SK-N-SH (cell line): ENCODE data around the gene KCND3. TPM values are rescaled to one million over a fixed set of nuclear protein-coding genes. Genes with fewer than 3 reads are reported as not detected.
A peak's percentile ranks its signal among the peaks of the same experiment; 100 is the strongest.

Source experiments
- CTCF ChIA-PET: fragments of 300-600, 350-600 bp; formaldehyde crosslinking; extraction: SDS; loops from one replicate; lab custom pipeline; 2021; lab: Yijun Ruan, JAX
- POLR2A ChIA-PET: fragments of 350-600 bp; sonication (Branson Sonifier 250); formaldehyde crosslinking; extraction: SDS; loops from one replicate; lab custom pipeline; 2020; ENCODE audit warnings: antibody characterized with exemption, inconsistent platforms; lab: Yijun Ruan, JAX
- DNase-seq: peaks from one replicate; pipeline ENCODE4 v3.0.0; 2012
- H2AFZ ChIP-seq: fragments of 200-600 bp; sonication (generic); 2 replicates; pipeline ENCODE4 v1.8.1; 2016; ENCODE audit warnings: antibody characterized with exemption, mild to moderate bottlenecking, low read depth
- H3F3A ChIP-seq: fragments of 200-600 bp; sonication (generic); replicated peaks from 2 replicates; pipeline ENCODE3; 2016; ENCODE audit warnings: antibody characterized with exemption, mild to moderate bottlenecking; ENCODE audit not compliant: insufficient read depth
- H3K27ac ChIP-seq, 2 experiments: fragments of 200-500 bp in 1 of 2; fragments of 200-600 bp in 1 of 2; sonication (Bioruptor generic) in 1 of 2; sonication (generic), shearing (Covaris generic) in 1 of 2; 2 replicates each; pipeline versions ENCODE4 v1.5.1 to v1.6.1; 2014 to 2016; ENCODE audit warnings: low read depth in 2 of 2, inconsistent platforms in 1 of 2, low read length in 1 of 2, mild to moderate bottlenecking in 1 of 2, mixed read lengths in 1 of 2
- H3K27me3 ChIP-seq: fragments of 200-600 bp; sonication (generic), shearing (Covaris generic); 2 replicates; pipeline ENCODE4 v1.6.1; 2016; ENCODE audit warnings: mixed run types; ENCODE audit not compliant: insufficient read depth
- H3K36me3 ChIP-seq, 2 experiments: fragments of 200-500 bp in 1 of 2; fragments of 200-600 bp in 1 of 2; sonication (Bioruptor generic) in 1 of 2; sonication (generic) in 1 of 2; replicated peaks in 1 of 2; 2 replicates each; pipeline versions ENCODE3 to v1.5.1; 2014 to 2016; ENCODE audit warnings: low read length in 1 of 2, mild to moderate bottlenecking in 1 of 2; ENCODE audit not compliant: insufficient read depth in 2 of 2, control insufficient read depth in 1 of 2
- H3K4me1 ChIP-seq, 2 experiments: fragments of 200-500 bp in 1 of 2; fragments of 200-600 bp in 1 of 2; sonication (Bioruptor generic) in 1 of 2; sonication (generic), shearing (Covaris generic) in 1 of 2; 2 replicates each; pipeline versions ENCODE4 v1.5.1 to v1.6.1; 2014 to 2016; ENCODE audit warnings: low read depth in 1 of 2, low read length in 1 of 2, mixed run types in 1 of 2; ENCODE audit not compliant: insufficient read depth in 2 of 2, control insufficient read depth in 1 of 2
- H3K4me2 ChIP-seq: fragments of 200-600 bp; sonication (generic), shearing (Covaris generic); 2 replicates; pipeline ENCODE4 v1.6.1; 2017; ENCODE audit warnings: mixed run types
- H3K4me3 ChIP-seq, 2 experiments: fragments of 200-500 bp in 1 of 2; fragments of 200-600 bp in 1 of 2; sonication (Bioruptor generic) in 1 of 2; sonication (generic), shearing (Covaris generic) in 1 of 2; 2 replicates each; pipeline versions ENCODE4 v1.5.1 to v1.8.1; 2014 to 2016; ENCODE audit warnings: low read depth in 2 of 2, inconsistent platforms in 1 of 2, low read length in 1 of 2, mild to moderate bottlenecking in 1 of 2, mixed read lengths in 1 of 2, moderate library complexity in 1 of 2
- H3K79me2 ChIP-seq: fragments of 200-600 bp; sonication (generic); 2 replicates; pipeline ENCODE4 v1.8.1; 2017; ENCODE audit warnings: mild to moderate bottlenecking; ENCODE audit not compliant: insufficient read depth
- H3K9ac ChIP-seq: fragments of 200-600 bp; sonication (generic); 2 replicates; pipeline ENCODE4 v1.6.1; 2017; ENCODE audit warnings: mixed run types
- H3K9me2 ChIP-seq: fragments of 200-600 bp; sonication (generic); 2 replicates; pipeline ENCODE4 v1.6.1; 2017; ENCODE audit warnings: mixed run types
- H3K9me3 ChIP-seq: fragments of 200-600 bp; sonication (generic); 2 replicates; pipeline ENCODE4 v1.6.1; 2017; ENCODE audit warnings: mixed run types, mild to moderate bottlenecking, moderate library complexity
- H4K20me1 ChIP-seq: fragments of 200-600 bp; sonication (generic); 2 replicates; pipeline ENCODE4 v1.6.1; 2017; ENCODE audit warnings: mild to moderate bottlenecking, mixed run types; ENCODE audit not compliant: insufficient read depth
- CTCF ChIP-seq: fragments of 200-600 bp; sonication (generic); IDR thresholded peaks from 2 replicates; pipeline ENCODE4 v1.6.1; 2017; ENCODE audit warnings: antibody characterized with exemption, mild to moderate bottlenecking, moderate library complexity
- ELF1 ChIP-seq: IDR thresholded peaks from 2 replicates; pipeline ENCODE4 v1.4.0; 2012
- EP300 ChIP-seq, 2 experiments: IDR thresholded peaks; 2 replicates each; pipeline versions ENCODE4 v1.4.0 to v1.6.1; 2012; ENCODE audit warnings: borderline replicate concordance in 1 of 2, low read depth in 1 of 2, low read length in 1 of 2
- EZH2phosphoT487 ChIP-seq: fragments of 200-600 bp; sonication (generic); IDR thresholded peaks from 2 replicates; pipeline ENCODE4 v1.6.1; 2017; ENCODE audit warnings: low read depth, mixed run types, mild to moderate bottlenecking, antibody characterized with exemption, moderate library complexity, borderline replicate concordance
- FOSL2 ChIP-seq: IDR thresholded peaks from 2 replicates; pipeline ENCODE4 v1.4.0; 2012; ENCODE audit warnings: low read depth, mild to moderate bottlenecking, moderate library complexity, borderline replicate concordance
- GABPA ChIP-seq: IDR thresholded peaks from 2 replicates; pipeline ENCODE4 v1.4.0; 2012; ENCODE audit warnings: low read depth, mild to moderate bottlenecking
- GATA2 ChIP-seq: sonication (generic); formaldehyde crosslinking; IDR thresholded peaks from 2 replicates; pipeline ENCODE4 v1.5.0; 2020; ENCODE audit warnings: mild to moderate bottlenecking, missing genetic modification reagents
- NRF1 ChIP-seq: IDR thresholded peaks from 2 replicates; pipeline ENCODE4 v1.6.1; 2012; ENCODE audit warnings: low read depth, mild to moderate bottlenecking, low read length
- POLR2AphosphoS5 ChIP-seq: IDR thresholded peaks from 2 replicates; pipeline ENCODE4 v1.6.1; 2012; ENCODE audit warnings: low read depth, low read length
- RAD21 ChIP-seq: IDR thresholded peaks from 2 replicates; pipeline ENCODE4 v1.6.1; 2012; ENCODE audit warnings: mild to moderate bottlenecking, low read length
- RCOR1 ChIP-seq: fragments of 150-350 bp; IDR thresholded peaks from 2 replicates; pipeline ENCODE4 v1.6.1; 2017; ENCODE audit warnings: antibody characterized with exemption, low read length
- RFX5 ChIP-seq: IDR thresholded peaks from 2 replicates; pipeline ENCODE4 v1.6.1; 2012; ENCODE audit warnings: mild to moderate bottlenecking, improper control_type of control experiment, low read length
- SMC3 ChIP-seq: IDR thresholded peaks from 2 replicates; pipeline ENCODE4 v1.6.1; 2012; ENCODE audit warnings: low read depth, low read length, improper control_type of control experiment
- TAF1 ChIP-seq: IDR thresholded peaks from 2 replicates; pipeline ENCODE4 v1.6.1; 2012; ENCODE audit warnings: low read depth, mild to moderate bottlenecking, low read length, moderate library complexity, borderline replicate concordance
- TCF12 ChIP-seq: IDR thresholded peaks from 2 replicates; pipeline ENCODE4 v1.4.0; 2012
- WGBS: methylation state at CpG from one replicate; pipeline ENCODE4 v1.1.6; 2017; ENCODE audit warnings: low lambda C conversion rate; 5-methylcytosine and 5-hydroxymethylcytosine counted together
- polyA plus RNA-seq, 3 experiments: library from polyadenylated mRNA; depleted of rRNA; stranded (reverse); fragments of >200 nt; gene quantifications; 2 replicates each; pipeline ENCODE4 v1.2.3, GENCODE V29; 2012
- TF ChIP-seq, protein P1 (sequence below): IDR thresholded peaks from 2 replicates; pipeline ENCODE4 v1.4.0; 2012; ENCODE audit warnings: low read depth
- TF ChIP-seq, protein P2 (sequence below): fragments of 150-350 bp; IDR thresholded peaks from 2 replicates; pipeline ENCODE4 v1.6.1; 2017; ENCODE audit warnings: antibody characterized with exemption, low read length, low read depth, borderline replicate concordance
- TF ChIP-seq, protein P3 (sequence below): IDR thresholded peaks from 2 replicates; pipeline ENCODE4 v1.6.1; 2012; ENCODE audit warnings: mild to moderate bottlenecking, low read depth, low read length, moderate library complexity
- TF ChIP-seq, protein P4 (sequence below): IDR thresholded peaks from 2 replicates; pipeline ENCODE4 v1.4.0; 2012; ENCODE audit warnings: low read depth, borderline replicate concordance

KCND3 gene
- polyA plus RNA-seq, 1 of the 3 experiments (the other 2 are of a cell fraction), result not detected

DNA sequence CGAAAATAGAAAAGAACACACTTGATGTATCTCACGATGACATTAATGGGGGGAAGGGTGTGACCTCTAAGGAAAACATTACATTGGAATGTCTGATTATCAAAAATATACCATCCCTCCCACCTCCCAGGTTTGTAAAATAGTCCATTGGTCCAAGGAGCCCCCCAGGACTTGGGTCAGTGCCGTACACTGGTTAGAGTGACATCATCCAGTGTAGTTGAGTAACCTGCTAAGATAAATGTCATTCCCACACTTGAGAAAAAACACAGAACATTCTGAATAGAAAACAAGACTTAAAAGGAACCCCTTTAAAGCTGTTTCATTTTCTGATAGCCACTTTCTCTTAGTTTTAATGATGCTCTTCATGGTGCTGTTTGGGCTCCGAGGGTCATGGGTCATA is 218.6 kb downstream of the KCND3 start:
- no peaks in the 10 kb centered on the region; the same call in 1 of the 2 replicates for H4K20me1 ChIP-seq
- H3K79me2 ChIP-seq, result peaks cover 3% of the 10 kb centered on the region; the same call in 1 of the 2 replicates
- no peaks in the 10 kb centered on the region for H3K9me3 ChIP-seq
- H2AFZ ChIP-seq, result no peak overlapping the region
- POLR2A ChIA-PET, result no interaction called here
- peaks cover 33 to 39% of the 10 kb centered on the region in 2 experiments for H3K36me3 ChIP-seq
- DNase-seq, result no peak
- H3K27me3 ChIP-seq, result no peaks in the 10 kb centered on the region
- H3K4me3 ChIP-seq, result no peak overlapping the region
- TF ChIP-seq EZH2phosphoT487, result no peak
- TF ChIP-seq RFX5, result no peak
- no peak for TF ChIP-seq EP300 (IDR thresholded peaks at IDR 0.05; ENCODE audit: borderline replicate concordance in 1 of 2, low read depth in 1 of 2, low read length in 1 of 2)
- no peak for TF ChIP-seq NRF1
- no peak overlapping the region; a peak in 1 of 4 replicates for H3K27ac ChIP-seq
- H3K9ac ChIP-seq, result no peak overlapping the region
- H3K9me2 ChIP-seq, result no peaks in the 10 kb centered on the region
- H3F3A ChIP-seq, result peaks cover 14% of the 10 kb centered on the region
- 89% methylated on average over 4 of the region's 4 CpGs for WGBS
- CTCF ChIA-PET, result interaction anchor here (1.1 to 2.0 kb wide), 3 partner anchors 19 to 262 kb away, joined by 4 to 10 read pairs (median 7); no protein-coding TSS in a partner anchor
- H3K4me2 ChIP-seq, result no peak overlapping the region
- no peaks in the 10 kb centered on the region for H3K4me1 ChIP-seq

GRCh38 chr1:111769517-111770146 is 219.8 kb downstream of the KCND3 start:
- DNase-seq, result peak; percentile 66
- H3K27ac ChIP-seq, result no peak overlapping the region
- H3K9ac ChIP-seq, result no peak overlapping the region
- H3K9me2 ChIP-seq, result no peaks in the 10 kb centered on the region
- peaks cover 6% of the 10 kb centered on the region; the same call in 1 of the 2 replicates for H3K79me2 ChIP-seq
- H3F3A ChIP-seq, result peaks cover 14% of the 10 kb centered on the region
- peaks cover 46 to 52% of the 10 kb centered on the region in 2 experiments for H3K36me3 ChIP-seq
- no peak overlapping the region for H3K4me2 ChIP-seq
- H3K9me3 ChIP-seq, result no peaks in the 10 kb centered on the region
- ChIA-PET POLR2A (interaction anchor here (0.6 kb wide), 1 partner anchor 11 kb away, joined by 3 read pairs; no protein-coding TSS in a partner anchor), CTCF (interaction anchor here (0.6 to 5.8 kb wide), 53 partner anchors 8 to 612 kb away, joined by 3 to 64 read pairs (median 4); partner anchors contain the start of genes ADORA3, DDX20, INKA2 and OVGP1)
- H3K4me1 ChIP-seq, result no peaks in the 10 kb centered on the region
- no peak overlapping the region for H3K4me3 ChIP-seq
- no peaks in the 10 kb centered on the region; the same call in 1 of the 2 replicates for H4K20me1 ChIP-seq
- H2AFZ ChIP-seq, result no peak overlapping the region
- 39% methylated on average over 6 of the region's 6 CpGs for WGBS
- no peaks in the 10 kb centered on the region for H3K27me3 ChIP-seq
- TF ChIP-seq, protein P1, sequence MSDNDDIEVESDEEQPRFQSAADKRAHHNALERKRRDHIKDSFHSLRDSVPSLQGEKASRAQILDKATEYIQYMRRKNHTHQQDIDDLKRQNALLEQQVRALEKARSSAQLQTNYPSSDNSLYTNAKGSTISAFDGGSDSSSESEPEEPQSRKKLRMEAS, result no peak
- TF ChIP-seq, protein P2, sequence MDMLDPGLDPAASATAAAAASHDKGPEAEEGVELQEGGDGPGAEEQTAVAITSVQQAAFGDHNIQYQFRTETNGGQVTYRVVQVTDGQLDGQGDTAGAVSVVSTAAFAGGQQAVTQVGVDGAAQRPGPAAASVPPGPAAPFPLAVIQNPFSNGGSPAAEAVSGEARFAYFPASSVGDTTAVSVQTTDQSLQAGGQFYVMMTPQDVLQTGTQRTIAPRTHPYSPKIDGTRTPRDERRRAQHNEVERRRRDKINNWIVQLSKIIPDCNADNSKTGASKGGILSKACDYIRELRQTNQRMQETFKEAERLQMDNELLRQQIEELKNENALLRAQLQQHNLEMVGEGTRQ, result no peak
- TF ChIP-seq TAF1 (no peak), GATA2 (CRISPR knock-in tag) (no peak), RCOR1 (no peak), FOSL2 (no peak), RFX5 (no peak), POLR2AphosphoS5 (no peak), ELF1 (no peak), TCF12 (no peak), GABPA (no peak), CTCF (peak; percentile 87), SMC3 (peak; percentile 72), NRF1 (no peak), RAD21 (peak; percentile 87)
- TF ChIP-seq, protein P3, sequence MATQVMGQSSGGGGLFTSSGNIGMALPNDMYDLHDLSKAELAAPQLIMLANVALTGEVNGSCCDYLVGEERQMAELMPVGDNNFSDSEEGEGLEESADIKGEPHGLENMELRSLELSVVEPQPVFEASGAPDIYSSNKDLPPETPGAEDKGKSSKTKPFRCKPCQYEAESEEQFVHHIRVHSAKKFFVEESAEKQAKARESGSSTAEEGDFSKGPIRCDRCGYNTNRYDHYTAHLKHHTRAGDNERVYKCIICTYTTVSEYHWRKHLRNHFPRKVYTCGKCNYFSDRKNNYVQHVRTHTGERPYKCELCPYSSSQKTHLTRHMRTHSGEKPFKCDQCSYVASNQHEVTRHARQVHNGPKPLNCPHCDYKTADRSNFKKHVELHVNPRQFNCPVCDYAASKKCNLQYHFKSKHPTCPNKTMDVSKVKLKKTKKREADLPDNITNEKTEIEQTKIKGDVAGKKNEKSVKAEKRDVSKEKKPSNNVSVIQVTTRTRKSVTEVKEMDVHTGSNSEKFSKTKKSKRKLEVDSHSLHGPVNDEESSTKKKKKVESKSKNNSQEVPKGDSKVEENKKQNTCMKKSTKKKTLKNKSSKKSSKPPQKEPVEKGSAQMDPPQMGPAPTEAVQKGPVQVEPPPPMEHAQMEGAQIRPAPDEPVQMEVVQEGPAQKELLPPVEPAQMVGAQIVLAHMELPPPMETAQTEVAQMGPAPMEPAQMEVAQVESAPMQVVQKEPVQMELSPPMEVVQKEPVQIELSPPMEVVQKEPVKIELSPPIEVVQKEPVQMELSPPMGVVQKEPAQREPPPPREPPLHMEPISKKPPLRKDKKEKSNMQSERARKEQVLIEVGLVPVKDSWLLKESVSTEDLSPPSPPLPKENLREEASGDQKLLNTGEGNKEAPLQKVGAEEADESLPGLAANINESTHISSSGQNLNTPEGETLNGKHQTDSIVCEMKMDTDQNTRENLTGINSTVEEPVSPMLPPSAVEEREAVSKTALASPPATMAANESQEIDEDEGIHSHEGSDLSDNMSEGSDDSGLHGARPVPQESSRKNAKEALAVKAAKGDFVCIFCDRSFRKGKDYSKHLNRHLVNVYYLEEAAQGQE, result no peak
- TF ChIP-seq, protein P4, sequence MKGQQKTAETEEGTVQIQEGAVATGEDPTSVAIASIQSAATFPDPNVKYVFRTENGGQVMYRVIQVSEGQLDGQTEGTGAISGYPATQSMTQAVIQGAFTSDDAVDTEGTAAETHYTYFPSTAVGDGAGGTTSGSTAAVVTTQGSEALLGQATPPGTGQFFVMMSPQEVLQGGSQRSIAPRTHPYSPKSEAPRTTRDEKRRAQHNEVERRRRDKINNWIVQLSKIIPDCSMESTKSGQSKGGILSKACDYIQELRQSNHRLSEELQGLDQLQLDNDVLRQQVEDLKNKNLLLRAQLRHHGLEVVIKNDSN, result no peak
